ENCODE results near the gene C9orf50.
A peak's percentile ranks its signal among the peaks of the same experiment; 100 is the strongest.
"Not testable (repeated sequence)": the region's sequence is repeated elsewhere in the genome, so short reads cannot be mapped to it uniquely, and the experiment has no call there.

C9orf50 gene, protein sequence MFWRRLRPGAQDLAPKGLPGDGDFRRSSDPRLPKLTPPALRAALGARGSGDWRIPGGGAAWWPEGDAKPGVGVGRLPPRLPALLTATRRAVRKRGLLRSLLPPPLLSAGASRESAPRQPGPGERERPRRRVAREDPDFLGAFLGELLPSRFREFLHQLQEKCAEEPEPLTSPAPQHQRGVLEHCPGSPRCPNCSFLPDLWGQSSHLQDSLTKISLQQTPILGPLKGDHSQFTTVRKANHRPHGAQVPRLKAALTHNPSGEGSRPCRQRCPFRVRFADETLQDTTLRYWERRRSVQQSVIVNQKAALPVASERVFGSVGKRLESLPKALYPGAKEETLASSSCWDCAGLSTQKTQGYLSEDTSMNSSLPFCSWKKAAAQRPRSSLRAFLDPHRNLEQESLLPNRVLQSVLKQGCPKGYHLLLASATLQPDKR

DNA sequence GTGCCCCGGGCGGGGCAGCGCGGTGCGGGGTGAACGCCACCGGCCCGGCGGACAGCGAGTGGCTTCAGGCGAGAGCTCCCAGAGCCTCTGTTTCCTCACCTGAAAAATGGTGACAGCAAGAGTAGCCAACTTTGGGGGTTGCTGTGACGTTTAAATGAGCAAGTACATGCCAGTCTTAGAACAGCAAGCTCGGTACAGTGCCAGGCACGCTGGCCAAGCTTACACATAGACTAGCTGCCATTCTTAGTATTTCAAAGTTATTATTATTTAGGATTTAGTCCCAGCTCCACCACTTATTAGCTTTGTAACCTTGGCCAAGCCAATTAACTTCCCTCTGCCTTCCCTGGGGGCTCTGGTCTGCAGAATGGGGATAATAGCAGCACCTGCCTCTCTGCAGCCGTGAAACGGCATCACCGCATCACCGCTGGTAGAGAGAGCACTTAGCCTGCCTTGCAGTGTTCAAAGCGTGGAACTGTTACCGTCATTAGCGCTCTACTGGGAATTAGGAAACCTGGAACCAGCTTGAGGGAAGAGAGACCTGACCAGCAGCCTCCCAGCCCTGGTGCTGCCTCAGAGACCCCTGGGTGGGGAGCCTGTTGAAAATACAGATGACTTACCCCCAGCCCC, at the start of gene C9orf50:
C9orf50 (minus strand) TSS at position 433 of the 627 bp plus-strand sequence. CDS start 527 bp downstream, outside the sequence.
- DNase-seq (ENCODE audit: low spot score): no peak

DNA sequence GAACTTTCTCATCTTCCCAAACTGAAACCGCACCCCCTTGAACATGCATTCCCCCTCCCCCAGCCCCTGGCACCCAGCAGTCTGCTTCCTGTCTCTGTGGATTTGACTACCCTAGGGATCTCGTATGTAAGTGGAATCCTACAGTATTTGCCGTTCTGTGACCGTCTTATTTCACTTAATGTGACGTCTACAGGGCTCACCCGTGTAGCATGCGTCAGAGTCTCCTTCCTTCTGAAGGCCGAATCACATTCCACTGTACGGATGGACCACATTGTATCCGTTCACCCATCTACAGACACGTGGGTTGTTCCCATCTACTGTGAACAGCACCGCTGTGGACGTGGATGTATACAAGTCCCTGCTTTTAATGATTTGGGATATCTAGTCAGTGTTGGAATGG, 49.0 kb upstream of the C9orf50 start:
- DNase-seq (ENCODE audit: low spot score): no peak

DNA sequence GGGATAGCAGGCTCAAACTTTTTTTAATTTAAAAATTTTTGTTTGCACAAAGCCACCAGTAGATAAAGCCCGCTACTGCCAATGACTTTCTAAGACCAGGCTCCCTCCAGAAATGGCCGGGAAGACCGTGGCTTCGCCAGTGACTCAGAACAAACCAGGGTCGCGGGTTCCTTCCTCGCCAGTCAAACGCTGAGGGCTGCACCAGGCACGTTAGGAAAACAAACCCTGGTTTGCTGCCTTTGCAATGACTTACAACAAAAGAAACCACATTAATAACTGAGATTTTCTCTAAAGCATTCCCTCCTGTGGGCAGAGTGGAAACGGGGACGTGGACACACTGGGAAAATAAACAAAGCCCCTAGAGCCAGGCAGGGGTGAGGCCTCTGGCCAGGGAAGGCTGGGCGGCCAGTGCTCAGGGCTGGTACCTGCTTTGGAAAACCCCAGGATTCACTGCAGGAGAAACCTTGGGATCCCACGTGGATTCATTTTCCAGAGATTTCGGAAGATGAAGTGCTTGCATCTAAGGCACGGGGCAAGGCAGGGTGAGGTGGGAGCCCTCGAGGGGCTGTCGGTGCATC, 48.3 kb upstream of the C9orf50 start:
- peak; percentile 17 for DNase-seq (ENCODE audit: low spot score)

DNA sequence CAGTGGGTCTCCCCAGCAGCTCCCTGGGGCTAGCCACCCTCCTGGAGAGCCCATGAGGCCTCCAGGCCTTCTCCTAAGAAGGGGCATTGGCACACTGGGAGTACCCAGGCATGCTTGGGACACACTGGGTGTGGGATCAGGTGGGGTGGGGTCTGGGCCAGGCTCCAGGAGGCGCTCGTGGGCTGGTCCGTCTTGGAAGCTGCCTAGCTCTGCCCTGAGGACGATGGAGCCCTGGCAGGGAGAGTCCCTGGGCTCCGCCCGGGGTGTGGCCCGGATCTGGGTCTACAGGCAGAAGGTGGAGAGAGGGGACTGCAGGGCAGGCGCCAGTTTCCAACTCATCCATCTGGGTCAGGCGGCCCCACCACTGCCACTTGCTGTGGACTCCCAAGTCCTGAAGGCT, 46.9 kb upstream of the C9orf50 start:
- no peak for DNase-seq (ENCODE audit: low spot score)

DNA sequence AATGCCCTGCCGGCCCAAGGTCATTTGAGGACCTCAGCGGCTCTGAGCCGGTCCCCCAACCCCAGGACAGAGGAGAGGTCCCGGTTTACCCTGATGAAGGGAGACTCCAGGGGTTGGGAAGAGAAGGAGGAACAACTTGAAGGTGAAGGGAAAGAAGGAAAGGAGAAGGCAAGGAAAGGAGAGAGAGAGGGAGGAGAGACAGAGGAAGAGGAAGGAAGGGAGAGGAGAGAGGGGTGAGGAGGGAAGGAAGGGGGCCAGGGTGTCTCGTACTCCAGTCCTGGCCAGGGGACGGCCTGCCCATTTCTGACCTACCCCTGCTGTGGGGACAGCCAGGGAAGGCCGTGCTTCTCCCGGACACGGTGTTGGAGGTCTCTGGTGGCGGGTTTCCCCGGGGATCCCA, 46.5 kb upstream of the C9orf50 start:
- no peak for DNase-seq (ENCODE audit: low spot score)

DNA sequence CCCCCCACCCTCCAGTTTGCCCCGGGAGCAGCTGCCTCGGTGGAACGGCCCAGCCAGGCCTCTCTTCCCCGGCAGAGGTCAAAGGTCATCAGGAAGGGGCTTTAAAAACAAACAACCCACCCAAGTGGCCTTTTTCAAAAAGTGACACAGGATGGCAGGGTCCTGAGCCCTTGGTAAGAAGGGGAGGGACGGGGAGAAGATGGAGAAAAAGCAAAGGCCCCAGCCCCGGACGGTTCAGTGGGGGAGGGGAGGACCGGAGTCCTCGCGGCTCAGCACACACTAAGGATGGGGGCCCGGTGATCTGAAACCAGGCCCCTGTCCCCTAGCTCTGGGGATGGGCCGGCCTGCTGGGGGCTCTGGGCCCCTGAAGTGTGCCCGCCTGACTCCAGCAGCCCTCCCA, 45.7 kb upstream of the C9orf50 start:
- DNase-seq (ENCODE audit: low spot score): no peak

DNA sequence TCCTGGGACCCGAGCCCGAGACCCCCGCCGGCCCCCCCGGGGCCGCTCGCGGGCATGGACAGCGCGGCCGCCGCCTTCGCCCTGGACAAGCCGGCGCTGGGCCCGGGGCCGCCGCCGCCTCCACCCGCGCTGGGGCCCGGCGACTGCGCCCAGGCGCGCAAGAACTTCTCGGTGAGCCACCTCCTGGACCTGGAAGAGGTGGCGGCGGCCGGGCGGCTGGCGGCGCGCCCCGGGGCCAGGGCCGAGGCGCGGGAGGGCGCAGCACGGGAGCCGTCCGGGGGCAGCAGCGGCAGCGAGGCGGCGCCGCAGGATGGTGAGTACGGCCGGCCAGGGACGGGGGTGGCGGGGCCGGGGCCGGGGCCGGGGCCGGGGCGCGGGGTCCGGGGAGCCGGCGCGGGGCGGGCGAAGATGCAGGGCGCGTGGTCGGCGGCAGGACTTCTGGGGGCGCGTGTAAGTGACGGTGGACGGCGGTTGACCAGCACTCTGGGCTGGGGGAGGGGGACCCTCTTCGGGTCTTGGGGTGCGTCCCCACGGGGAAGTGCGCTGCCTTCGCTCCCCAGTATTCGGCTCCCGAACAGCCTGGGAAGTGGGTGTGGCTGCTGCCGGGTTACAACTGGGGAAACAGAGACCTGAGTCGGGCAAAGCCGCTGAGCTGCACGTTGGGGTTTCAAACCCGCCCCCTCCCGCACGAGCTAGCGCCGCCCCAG, 45.1 kb upstream of the C9orf50 start:
- DNase-seq (ENCODE audit: low spot score): no peak

DNA sequence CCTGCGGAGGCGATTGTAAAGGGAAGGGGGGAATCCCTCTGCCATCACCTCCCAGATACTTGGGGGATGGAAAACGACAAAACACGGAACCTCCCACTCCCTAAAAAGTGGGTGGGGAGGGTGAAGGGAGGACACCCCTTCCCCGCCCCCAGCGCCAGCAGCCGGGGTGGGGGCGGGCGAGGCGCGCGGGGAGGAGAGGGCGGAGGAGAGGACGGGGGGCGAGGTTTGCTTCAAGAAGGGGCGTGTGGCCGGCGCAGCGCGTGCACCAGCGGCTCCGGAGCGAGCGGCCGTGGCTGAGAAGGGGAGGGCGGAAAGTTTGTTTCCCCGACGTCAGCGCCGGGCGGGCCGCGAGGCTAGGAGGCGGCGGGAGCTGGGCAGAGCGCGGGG, 44.5 kb upstream of the C9orf50 start, which contains the start of gene PRRX2:
PRRX2 (plus strand) TSS at position 259 of the 387 bp plus-strand sequence. CDS start 221 bp downstream, outside the sequence.
- DNase-seq (ENCODE audit: low spot score): no peak

DNA sequence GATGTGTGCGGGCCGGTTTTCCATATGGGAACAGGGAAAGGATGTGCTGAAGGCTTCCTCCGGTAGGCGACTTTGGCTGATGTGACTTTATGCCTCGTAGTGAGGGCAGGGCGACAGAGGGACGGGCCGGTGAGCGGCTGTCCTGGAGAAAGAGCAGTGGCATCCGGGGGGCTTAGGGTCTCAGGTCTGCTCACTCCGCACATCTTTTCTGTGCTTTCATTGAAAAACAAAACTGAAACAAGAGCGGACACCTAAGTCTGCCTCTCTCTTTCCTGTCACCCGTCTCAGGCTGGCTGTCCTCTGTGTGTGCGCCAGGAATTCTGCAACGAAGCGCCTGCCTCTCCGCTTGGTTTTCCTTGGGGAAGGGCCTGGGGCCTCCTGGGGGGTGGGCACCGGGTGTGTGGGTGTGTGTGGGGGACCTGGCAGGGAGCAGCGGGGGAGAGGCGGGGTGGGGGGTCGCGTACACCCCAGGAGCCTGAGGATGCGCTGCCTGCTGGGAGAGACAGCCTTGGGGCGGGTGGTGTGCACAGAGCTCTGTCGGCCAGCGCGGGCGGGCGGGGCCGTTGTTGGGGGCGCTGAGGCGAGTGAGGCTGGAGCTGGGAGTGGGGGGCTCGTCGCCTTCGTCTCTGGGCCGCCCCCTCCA, 44.0 kb upstream of the C9orf50 start:
- no peak for DNase-seq (ENCODE audit: low spot score)

DNA sequence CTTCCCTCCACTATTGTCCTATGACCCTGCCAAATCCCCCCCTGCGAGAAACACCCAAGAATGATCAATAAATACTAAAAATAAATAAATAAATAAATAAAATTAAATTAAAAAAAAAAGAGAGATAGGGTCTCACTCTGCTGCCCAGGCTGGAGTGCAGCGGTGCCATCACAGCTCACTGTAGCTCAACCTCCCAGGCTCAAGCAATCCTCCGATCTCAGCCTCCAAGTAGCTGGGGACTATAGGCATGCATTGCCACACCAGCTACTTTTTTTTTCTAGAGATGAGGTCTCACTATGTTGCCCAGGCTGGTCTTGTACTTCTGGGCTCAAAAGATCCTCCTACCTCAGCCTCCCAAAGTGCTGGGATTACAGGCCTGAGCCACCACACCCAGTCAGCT, 41.3 kb upstream of the C9orf50 start:
- DNase-seq (ENCODE audit: low spot score): not testable (repeated sequence)

DNA sequence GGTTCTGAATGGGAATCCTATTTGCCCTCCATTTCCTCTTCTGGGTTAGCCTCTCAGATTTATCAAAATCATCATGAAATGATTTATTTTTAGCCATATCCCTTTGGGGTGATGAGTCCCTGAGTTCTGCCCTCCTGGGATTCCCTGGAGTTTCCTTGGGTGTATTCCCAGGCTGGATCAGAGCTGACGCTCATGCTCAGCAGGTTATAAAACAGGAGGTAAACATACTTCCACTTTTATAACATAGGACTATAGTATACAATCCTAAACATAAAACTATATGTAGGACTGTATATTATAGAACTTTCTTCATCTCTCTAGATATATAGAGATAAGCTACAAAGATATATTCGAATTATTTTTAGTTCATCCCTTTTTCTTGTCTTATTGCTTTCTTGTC, 40.1 kb upstream of the C9orf50 start:
- DNase-seq (ENCODE audit: low spot score): no peak

DNA sequence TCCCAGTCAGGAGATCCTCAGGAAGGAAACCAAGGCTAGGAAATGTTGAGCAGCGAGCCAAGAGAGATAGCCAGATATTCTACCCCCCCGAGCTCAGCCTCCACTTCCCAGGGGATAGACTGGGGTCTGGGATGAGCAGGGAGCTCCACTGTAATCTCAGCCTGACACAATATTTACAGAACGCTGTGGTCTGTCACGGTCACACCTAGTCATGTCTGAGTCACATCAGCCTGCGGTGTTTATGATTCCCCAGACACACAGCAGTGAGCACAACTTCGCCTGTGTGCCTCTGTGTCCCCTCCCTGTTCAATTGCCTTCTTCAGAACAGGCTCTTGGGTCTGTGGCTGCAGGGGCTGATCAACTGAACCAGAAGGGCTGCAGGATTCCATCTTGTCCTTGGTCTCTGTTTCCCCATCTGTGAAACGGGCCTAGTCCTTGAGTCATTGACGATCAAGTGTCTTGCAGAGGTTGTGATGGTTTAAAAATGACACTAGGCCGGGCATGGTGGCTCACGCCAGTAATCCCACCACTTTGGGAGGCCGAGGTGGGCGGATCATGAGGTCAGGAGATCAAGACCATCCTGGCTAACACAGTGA, 36.0 kb upstream of the C9orf50 start:
- DNase-seq (ENCODE audit: low spot score): peak; percentile 83

DNA sequence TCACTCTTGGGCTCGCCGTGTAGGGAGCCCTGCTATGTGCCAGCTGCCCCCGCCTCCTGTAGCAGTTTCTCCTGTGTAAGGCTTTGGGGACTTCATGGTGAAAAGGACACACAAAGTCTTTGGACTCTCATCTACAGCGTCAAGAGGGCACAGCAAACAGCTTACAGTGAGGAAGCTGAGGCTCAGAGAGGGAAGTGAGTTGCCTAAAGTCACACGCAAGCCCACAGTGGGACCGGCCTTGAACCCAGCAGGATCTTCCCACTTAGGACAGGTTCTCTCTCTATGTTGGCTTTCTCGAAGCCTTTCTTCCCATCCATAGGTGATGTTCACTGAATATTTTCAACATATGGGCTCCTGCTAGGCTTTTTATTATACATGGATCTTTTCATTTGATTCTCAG, 34.8 kb upstream of the C9orf50 start:
- DNase-seq (ENCODE audit: low spot score): no peak

DNA sequence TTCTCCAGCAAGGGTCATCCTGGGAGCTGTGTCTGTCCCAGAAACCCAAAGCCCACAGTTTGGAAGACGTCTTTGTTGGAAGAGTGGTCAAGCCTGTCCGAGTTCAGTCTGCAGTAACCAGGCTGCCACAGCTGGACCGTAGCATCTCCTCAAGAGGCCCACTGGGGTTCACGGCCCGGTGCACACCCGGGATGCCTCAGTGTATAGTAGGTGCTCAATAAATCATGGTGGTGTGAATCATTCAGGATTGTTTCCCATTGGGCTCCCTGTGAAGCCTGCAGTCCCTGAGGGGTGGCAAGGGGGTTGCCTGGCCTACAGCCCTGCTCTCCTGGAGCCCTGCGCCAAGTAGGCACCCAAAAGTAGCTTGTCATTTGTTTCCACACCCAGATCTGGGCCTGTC, 34.3 kb upstream of the C9orf50 start:
- peak; percentile 37 for DNase-seq (ENCODE audit: low spot score)

DNA sequence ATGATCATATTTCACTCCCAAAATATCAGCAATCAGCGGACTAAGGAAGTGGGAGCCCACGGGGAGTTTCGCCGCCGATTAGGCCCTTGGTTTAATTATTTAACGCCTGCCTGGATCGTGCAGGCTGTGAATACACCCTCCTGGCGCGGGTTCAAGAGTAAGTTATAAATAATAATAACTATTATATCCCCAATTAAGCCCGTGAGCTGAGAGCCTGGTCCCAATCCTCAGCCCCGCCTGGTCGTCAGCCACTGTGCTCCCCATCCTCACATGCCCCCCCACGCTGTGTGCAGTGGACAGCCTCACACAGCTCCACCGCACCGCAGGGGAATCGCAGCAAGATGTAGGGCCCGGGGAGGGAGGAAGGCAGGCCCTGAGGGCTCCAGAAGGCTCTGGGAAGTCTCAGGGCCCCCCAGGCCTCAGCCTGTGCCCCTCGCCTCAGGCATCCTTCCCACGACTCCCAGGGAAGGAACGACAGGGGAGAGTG, 33.7 kb upstream of the C9orf50 start:
- DNase-seq (ENCODE audit: low spot score): no peak

DNA sequence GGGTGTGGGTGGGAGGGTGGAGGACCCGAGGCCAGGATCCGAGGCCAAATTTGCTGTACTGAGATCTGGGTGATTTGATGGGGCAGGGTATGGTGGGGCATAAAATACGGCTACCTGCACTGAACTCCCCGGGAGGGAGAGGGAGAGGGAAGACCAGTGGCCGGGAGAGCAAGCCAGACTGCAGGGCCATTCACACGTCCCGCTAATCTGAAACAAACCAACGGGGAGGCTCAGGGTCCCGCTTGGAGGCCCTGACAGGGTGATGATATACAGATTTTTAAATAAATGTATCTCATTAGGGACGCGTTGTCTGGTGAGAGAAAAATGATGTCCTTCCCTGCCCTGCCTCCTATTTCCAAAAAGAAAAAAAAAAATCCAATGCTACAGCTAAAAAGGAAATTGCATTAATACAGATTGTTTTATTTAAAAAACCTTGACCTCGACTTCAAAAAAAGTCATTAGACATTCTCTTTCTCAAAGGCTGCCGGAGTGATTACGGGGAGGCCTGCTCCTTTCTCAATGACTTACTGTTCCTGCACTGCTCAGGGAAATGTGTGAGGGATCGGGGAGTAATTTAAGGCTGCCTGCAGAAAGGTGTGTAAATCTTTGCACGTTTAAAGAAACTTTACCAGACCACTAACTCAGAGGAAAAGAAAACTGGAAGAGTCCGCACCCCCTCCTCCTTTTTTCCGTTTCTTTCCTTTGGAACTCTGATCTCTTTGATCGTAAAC, 33.1 kb upstream of the C9orf50 start:
- DNase-seq (ENCODE audit: low spot score): no peak

DNA sequence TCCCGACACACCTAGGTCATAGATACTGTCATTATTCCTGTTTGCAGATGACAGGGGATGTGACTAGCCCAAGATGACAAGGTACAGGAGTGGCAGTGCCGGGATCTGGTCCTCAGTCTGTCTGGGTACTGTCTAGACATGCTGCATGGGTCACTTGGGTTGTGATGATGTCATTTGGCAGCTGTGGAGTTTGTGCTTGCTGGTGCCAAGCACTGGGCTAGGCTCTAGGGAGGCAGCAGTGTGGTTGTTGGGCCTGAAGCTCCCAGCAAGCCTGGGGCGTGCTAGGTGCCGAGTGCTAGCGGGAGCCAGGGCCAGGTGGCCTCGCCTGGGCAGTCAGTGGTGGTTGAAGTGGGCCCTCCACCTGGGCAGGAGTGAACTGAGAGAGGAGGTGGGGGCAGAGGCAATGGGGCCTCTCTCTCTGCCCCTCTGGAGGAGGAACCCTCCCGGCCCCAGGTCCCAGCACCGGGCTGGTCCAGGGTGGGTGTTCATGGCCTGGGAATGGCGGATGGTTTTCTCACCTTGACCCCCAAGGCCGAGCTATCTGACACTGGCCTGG, 29.9 kb upstream of the C9orf50 start:
- peak; percentile 35 for DNase-seq (ENCODE audit: low spot score)

DNA sequence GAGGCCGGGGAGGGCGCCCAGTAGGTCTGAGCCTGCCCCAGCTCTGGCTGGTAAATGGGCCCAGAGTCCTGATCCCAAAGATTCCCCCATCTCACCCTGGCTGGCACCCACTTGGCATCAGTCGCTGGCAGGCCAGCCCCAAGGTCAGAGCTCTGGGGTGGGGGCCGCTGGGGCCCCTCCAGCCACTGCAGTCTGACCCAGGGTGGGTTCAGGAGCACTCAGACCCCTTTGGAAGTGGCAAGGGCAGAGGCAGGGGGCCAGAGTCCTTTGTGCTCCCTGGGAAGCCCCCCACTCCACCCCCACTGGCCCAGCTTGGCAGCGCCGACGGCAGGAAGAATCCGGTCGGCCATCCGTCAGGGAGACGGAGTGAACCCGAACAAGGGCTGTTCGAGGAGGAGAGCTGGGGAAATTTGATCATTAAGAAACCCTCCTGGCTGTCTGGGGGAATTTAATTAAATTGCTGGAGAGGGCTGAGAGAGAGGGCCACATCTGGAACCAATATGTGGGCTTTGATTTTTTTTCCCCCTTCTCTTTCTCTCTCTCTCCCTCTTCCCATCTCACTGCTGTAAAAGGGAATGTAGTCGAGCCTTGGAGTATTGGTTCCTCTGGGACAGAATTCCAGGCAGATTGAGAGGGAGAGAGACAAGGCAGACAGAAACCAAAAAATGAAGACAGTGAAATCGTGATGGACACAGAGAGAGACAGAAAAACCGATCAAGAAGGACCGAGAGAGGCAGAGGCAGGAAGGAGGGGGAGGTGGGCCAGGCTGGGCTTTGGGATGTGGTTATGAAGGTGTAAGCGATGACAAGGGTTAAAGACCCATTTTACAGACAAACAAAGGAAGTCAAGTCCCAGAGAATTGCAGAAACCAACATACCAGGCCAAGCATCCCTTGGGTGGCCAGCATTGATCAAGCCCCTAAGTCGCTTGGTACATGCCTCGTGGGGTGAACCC, 29.1 kb upstream of the C9orf50 start:
- no peak for DNase-seq (ENCODE audit: low spot score)

DNA sequence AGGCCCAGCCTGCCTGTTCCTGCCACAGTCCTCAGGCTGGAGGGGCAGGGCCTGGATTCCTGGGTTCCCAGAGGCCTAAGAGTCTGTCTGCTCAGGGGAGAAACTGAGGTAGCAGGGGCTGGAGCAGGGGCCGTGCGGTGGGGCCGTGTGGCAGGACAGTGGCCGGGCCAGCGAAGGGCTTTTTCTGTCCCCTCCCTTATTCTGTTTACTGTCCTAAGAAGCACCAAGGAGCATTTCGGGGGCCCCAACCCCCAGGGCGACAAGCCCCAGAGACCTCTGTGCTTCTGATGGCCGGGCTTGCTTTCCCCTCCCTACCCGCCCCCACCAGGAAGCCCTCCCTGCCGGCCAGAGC, 27.8 kb upstream of the C9orf50 start:
- DNase-seq (ENCODE audit: low spot score): no peak

All from kidney tubule cell (primary cell).